Sigmoid colon (tissue), 4 donors: Measurements from ENCODE around the gene ETV5.

Experiments
- EP300 ChIP-seq, 4 donors: sonication (generic); formaldehyde crosslinking; IDR thresholded peaks; one replicate each; pipeline ENCODE4 v1.6.1; 2017; ENCODE audit warnings: antibody characterized with exemption in 4 of 4
- POLR2A ChIP-seq, 2 donors: fragments of 450-650 bp; IDR thresholded peaks; one replicate each; pipeline ENCODE4 v1.6.1; 2016; ENCODE audit warnings: antibody characterized with exemption in 2 of 2, mild to moderate bottlenecking in 2 of 2, moderate library complexity in 2 of 2
- POLR2AphosphoS5 ChIP-seq, 4 donors: sonication (generic); formaldehyde crosslinking; IDR thresholded peaks; one replicate each; pipeline ENCODE4 v1.6.1; 2017; ENCODE audit warnings: antibody characterized with exemption in 4 of 4
- TF ChIP-seq, protein P1 (sequence below), 4 experiments: fragments of 450-650 bp in 3 of 4; fragments of 200-600 bp in 1 of 4; IDR thresholded peaks; one replicate each; pipeline ENCODE4 v1.5.1; 2016 to 2019; ENCODE audit warnings: antibody characterized with exemption in 4 of 4, mild to moderate bottlenecking in 3 of 4, moderate library complexity in 2 of 4

DNA sequence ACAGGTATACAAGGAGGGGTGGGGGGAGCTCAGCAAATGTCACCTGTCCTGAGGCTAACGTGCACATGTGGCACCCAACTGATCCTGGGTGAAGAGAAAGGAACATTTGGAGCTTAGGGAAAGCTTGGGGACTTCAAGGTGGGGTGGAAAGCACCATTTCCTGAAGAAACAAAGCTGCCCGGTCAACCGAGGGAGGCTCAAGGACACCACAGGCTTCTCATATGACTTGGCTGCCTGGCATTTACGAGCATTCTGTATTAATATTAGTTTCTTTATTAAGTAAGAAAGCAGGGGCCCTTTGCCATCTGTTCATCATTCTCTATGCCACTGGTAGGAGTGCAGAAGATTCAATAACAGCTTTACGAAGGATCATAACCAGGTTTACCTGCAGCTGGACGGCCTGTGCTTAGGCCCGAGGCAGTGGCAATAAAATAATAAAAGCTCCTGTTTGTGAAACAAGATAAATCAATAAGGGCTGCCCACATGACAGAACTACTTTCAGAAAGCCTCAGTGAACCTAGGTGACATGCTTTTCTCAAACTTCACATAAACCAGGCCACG lies 54.0 kb downstream of the ETV5 start:
- TF ChIP-seq, protein P1, sequence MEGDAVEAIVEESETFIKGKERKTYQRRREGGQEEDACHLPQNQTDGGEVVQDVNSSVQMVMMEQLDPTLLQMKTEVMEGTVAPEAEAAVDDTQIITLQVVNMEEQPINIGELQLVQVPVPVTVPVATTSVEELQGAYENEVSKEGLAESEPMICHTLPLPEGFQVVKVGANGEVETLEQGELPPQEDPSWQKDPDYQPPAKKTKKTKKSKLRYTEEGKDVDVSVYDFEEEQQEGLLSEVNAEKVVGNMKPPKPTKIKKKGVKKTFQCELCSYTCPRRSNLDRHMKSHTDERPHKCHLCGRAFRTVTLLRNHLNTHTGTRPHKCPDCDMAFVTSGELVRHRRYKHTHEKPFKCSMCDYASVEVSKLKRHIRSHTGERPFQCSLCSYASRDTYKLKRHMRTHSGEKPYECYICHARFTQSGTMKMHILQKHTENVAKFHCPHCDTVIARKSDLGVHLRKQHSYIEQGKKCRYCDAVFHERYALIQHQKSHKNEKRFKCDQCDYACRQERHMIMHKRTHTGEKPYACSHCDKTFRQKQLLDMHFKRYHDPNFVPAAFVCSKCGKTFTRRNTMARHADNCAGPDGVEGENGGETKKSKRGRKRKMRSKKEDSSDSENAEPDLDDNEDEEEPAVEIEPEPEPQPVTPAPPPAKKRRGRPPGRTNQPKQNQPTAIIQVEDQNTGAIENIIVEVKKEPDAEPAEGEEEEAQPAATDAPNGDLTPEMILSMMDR (IDR thresholded peaks at IDR 0.05): no peak
- no peak for TF ChIP-seq EP300 (IDR thresholded peaks at IDR 0.05)
- no peak for TF ChIP-seq POLR2A (IDR thresholded peaks at IDR 0.05)
- no peak for TF ChIP-seq POLR2AphosphoS5 (IDR thresholded peaks at IDR 0.05)
